ENCODE data around the gene ARHGAP8.
A peak's percentile ranks its signal among the peaks of the same experiment; 100 is the strongest.
"Not testable (repeated sequence)": the region's sequence is repeated elsewhere in the genome, so short reads cannot be mapped to it uniquely, and the experiment has no call there.

The ARHGAP8 gene

GRCh38 chr22:44776605-44777363 lies 24.4 kb downstream of the ARHGAP8 start:
- DNase-seq, result no peak

GRCh38 chr22:44777364-44777755 lies 25.0 kb downstream of the ARHGAP8 start:
- DNase-seq, result peak; percentile 6

- DNase-seq, result no peak
Observed at GRCh38 chr22:44780876-44781449, 28.6 kb downstream of the ARHGAP8 start.

- DNase-seq, result no peak
Observed at GRCh38 chr22:44782363-44782963, 30.1 kb downstream of the ARHGAP8 start.

- DNase-seq, result no peak
Observed at GRCh38 chr22:44783091-44783490, 30.7 kb downstream of the ARHGAP8 start.

GRCh38 chr22:44783581-44783980 lies 31.2 kb downstream of the ARHGAP8 start:
- DNase-seq, result no peak

- DNase-seq, result no peak
Observed at GRCh38 chr22:44786136-44786535, 33.8 kb downstream of the ARHGAP8 start.

GRCh38 chr22:44786610-44787009 lies 34.2 kb downstream of the ARHGAP8 start:
- no peak for DNase-seq

- no peak for DNase-seq
Observed at GRCh38 chr22:44787832-44788231, 35.5 kb downstream of the ARHGAP8 start.

- DNase-seq, result no peak
Observed at GRCh38 chr22:44793106-44793505, 40.7 kb downstream of the ARHGAP8 start.

- DNase-seq, result no peak
Observed at GRCh38 chr22:44793506-44794172, 41.3 kb downstream of the ARHGAP8 start.

GRCh38 chr22:44795701-44796630 lies 43.6 kb downstream of the ARHGAP8 start:
- DNase-seq, result no peak

- DNase-seq, result no peak
Observed at GRCh38 chr22:44797181-44797725, 44.9 kb downstream of the ARHGAP8 start.

- no peak for DNase-seq
Observed at GRCh38 chr22:44799077-44799945, 46.9 kb downstream of the ARHGAP8 start.

GRCh38 chr22:44799946-44800634 lies 47.7 kb downstream of the ARHGAP8 start:
- DNase-seq, result not testable (repeated sequence)

- DNase-seq, result no peak
Observed at GRCh38 chr22:44801476-44801875, 49.1 kb downstream of the ARHGAP8 start.

GRCh38 chr22:44802071-44802700 lies 49.8 kb downstream of the ARHGAP8 start:
- no peak for DNase-seq

GRCh38 chr22:44802956-44803355 lies 50.6 kb downstream of the ARHGAP8 start:
- DNase-seq, result no peak

GRCh38 chr22:44804327-44804726 lies 52.0 kb downstream of the ARHGAP8 start:
- DNase-seq, result no peak

- peak; percentile 2 for DNase-seq
Observed at GRCh38 chr22:44805711-44806110, 53.3 kb downstream of the ARHGAP8 start.

Measured in NCI-H2227 treated with DMSO at 0.1 percent for 48 hours (cell line).